OCI-M2 (cell line): ENCODE results near the gene ACCS.

ENCODE experiments used
- DNase-seq: peaks from one replicate; lab custom pipeline; 2025; ENCODE audit not compliant: unreplicated experiment; lab: John Stamatoyannopoulos, UW

ACCS gene

GRCh38 chr11:44085330-44085729 is 19.3 kb downstream of the ACCS start:
- DNase-seq: no peak

- no peak for DNase-seq
Measured at GRCh38 chr11:44088377-44088776, 22.3 kb downstream of the ACCS start.

- DNase-seq: no peak
Measured at GRCh38 chr11:44088871-44089270, 22.8 kb downstream of the ACCS start.

- DNase-seq: no peak
Measured at GRCh38 chr11:44090539-44090938, 24.5 kb downstream of the ACCS start.

GRCh38 chr11:44094260-44094868 is 28.3 kb downstream of the ACCS start:
- DNase-seq: peak; percentile 32

GRCh38 chr11:44095506-44096359 is 29.7 kb downstream of the ACCS start, which contains the start of gene EXT2:
TSS of gene EXT2 (plus strand) at chr11:44095678. CDS start at chr11:44107713, 12,035 bp downstream.
- peak; percentile 11 for DNase-seq

GRCh38 chr11:44096360-44097185 is 30.5 kb downstream of the ACCS start:
- DNase-seq: no peak

- no peak for DNase-seq
Measured at GRCh38 chr11:44097821-44098220, 31.8 kb downstream of the ACCS start.

- DNase-seq: no peak
Measured at GRCh38 chr11:44101098-44101497, 35.0 kb downstream of the ACCS start.

- DNase-seq: no peak
Measured at GRCh38 chr11:44104481-44105294, 38.6 kb downstream of the ACCS start.

GRCh38 chr11:44108260-44108659 is 42.2 kb downstream of the ACCS start:
- no peak for DNase-seq

GRCh38 chr11:44110231-44110679 is 44.2 kb downstream of the ACCS start:
- DNase-seq: no peak

- no peak for DNase-seq
Measured at GRCh38 chr11:44112091-44112821, 46.2 kb downstream of the ACCS start.

GRCh38 chr11:44113018-44113417 is 46.9 kb downstream of the ACCS start:
- DNase-seq: no peak

- no peak for DNase-seq
Measured at GRCh38 chr11:44113572-44113971, 47.5 kb downstream of the ACCS start.

GRCh38 chr11:44116234-44116830 is 50.3 kb downstream of the ACCS start:
- no peak for DNase-seq

- no peak for DNase-seq
Measured at GRCh38 chr11:44120169-44120568, 54.1 kb downstream of the ACCS start.

GRCh38 chr11:44125598-44125997 is 59.5 kb downstream of the ACCS start:
- no peak for DNase-seq

- DNase-seq: no peak
Measured at GRCh38 chr11:44126304-44126703, 60.2 kb downstream of the ACCS start.

GRCh38 chr11:44127130-44127529 is 61.1 kb downstream of the ACCS start:
- no peak for DNase-seq
